SKM-1 treated with dmso at 0.1 percent for 144 hours (cell line): Measurements from ENCODE around the gene MEG3.

Experiments
- DNase-seq: peaks from one replicate; lab custom pipeline; 2025; ENCODE audit not compliant: unreplicated experiment; lab: John Stamatoyannopoulos, UW

Gene MEG3

DNA sequence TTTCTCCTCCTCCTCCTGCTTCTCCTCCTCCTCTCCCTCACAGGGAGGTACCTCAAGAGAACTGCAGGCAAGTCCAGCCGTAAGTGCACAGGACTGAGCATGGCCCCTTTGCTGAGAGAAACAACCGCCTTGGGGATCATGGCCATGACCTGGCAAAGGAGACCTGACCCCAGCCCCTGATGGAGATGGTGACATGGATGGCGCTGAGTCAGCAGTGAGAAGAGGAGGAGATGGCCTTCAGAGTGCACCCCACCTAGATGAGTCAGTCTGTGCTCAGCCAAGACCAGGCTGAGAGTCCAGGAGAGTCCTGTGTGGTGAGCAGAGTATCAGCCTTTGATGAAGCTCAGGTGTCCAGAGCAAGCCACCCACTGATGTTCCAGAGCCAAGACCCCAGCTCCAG, 36.4 kb downstream of the MEG3 start:
- no peak for DNase-seq

GRCh38 chr14:100862793-100863192, 36.9 kb downstream of the MEG3 start:
- no peak for DNase-seq

- no peak for DNase-seq
Measured at GRCh38 chr14:100864206-100864605, 38.3 kb downstream of the MEG3 start.

- DNase-seq, result no peak
Measured at GRCh38 chr14:100864960-100865681, 39.2 kb downstream of the MEG3 start.

DNA sequence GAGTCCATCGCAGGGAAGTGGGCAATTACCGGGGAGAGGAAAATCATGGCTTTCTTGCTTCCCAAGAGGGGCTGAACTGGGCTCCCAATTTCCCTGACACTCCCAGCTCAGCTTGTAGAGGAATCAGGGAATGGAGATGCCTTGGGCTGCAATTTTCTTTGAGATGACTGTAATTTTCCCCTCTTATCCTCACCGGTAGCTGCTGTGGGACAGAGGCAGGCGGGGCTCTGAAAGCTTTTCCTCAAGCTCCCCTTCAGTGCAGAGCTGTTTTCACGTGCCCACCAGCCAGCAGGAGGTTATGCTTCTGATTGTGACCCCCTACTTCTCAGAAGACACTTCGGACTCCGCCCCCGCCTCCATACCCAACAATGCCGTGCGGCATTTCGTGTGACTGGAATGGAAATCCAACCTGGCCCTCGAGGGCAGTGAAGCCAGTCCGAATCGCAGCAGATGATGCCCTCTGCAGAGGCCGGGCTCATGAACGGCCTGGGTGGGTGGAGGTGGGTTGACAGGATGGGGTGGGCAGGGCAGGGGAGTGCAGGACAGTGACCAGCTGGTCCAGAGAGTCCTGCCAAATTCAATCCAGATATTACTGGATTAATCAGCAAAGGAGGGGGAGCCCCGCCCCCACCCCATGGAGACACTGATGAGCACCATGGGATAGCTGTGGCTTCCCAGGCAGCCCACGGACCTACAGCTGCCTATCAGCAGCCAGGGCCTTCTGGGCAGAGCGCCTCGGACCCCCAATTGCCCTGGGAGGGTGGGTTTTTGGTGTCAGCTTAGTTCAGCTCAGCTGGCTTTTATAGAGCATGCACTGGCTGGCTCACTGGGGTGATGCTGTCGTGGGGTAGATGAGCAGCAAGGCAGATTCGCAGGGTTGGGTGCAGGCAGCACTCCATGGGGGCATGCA, 40.0 kb downstream of the MEG3 start:
- DNase-seq, result no peak

- no peak for DNase-seq
Measured at GRCh38 chr14:100866666-100867630, 41.0 kb downstream of the MEG3 start.

DNA sequence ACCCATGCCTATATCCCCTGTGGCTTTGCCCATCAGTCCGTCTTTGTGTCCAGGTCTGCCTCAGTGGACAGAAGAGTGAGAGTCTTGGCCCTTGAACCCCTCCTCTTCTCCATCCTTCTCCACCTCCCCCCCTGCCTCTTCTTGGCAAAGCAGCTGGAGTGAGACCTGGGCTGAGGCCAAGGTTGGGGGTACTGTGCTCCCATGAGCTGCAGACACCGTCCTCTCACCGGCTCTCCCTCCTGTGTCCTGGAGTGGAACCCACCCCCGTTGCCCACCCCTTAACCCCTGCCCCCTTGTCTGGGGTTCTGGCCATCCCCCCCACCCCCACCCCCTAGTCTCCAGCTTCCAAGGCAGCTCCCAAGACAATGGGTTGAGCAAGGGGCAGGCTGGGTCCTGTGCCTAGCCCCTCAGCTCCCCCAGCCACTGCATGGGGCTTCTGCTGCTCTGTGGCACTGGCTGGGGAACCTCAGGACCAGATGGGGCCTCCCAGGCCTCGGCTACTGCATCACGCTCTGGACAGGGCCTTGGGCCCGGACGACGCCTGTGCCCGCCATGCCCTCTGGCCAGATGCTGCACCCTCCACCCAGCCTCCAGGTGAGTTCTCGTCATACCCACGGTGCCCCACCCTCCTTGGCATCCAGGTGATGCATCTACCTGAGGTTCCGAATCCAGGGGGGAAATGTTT, 41.9 kb downstream of the MEG3 start:
- no peak for DNase-seq

GRCh38 chr14:100868621-100869370, 42.9 kb downstream of the MEG3 start:
- no peak for DNase-seq

GRCh38 chr14:100871234-100872186, 45.6 kb downstream of the MEG3 start:
- no peak for DNase-seq

DNA sequence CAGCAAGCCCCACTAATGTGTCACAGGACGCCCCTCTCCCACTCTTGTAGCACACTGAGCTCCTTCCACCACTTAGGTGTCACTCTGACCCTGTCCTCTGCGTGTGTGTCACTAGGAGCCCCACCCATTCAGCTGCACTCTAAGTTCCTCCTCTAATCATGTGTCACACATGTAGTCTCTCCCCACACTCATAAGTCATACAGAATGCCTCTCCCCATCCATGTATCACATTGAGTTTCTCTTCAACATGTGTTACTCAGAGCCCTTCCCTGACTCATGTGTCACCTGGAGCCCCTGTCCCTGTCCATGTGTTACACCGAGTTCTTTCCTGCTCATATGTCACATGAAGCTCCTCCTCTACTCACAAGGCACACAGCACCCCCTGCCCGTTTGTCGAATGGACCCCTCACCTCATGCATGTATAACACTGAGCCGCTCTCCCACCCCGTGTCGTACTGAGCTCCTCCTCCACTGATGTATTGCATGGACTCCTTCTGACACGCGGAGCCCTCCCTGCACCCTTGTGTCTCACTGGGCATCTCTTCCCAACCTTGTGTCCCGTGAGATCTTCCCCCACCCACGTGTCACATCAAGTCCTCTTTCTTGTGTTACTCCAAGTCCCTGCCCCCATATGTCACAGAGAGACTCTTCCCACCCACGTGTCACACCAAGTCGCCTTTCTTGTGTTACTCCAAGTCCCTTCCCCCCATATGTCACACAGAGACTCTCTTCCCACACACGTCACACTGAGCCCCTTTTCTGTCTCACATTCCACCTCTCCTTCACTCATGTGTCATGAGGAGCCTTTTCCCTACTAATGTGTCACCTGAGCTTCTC, 46.6 kb downstream of the MEG3 start:
- DNase-seq, result no peak

DNA sequence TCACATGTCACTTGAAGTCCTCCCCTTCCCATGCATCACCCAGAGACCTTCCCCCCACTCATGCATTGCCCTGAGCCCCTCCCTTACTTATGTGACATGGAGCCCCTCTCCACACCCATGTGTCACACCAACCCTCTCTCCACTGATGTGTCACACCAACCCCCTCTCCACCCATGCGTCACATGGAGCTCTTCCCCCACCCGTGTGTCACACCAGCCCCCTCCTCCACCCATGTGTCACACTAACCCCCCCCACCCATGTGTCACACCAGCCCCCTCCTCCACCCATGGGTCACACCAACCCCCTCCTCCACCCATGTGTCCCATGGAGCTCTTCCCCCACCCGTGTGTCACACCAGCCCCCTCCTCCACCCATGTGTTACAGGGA, 47.2 kb downstream of the MEG3 start:
- no peak for DNase-seq

DNA sequence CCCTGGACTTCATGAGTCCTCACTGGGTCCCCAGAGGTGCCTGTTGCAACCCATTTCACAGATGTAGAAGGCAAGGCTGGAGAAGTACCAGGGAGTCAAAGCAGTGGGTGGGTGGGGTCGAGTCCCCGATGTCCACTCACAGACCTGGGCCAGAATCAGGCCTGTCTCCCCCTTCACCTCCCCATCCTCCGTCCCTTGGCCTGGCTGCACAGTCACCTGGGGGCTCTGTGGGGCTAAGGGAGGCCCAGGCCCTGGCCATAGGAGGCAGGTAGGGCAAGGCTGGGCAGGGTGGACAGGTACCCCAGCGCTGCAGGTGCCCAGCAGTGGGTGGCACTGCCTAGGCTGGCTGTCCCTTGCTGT, 48.1 kb downstream of the MEG3 start:
- DNase-seq, result no peak

DNA sequence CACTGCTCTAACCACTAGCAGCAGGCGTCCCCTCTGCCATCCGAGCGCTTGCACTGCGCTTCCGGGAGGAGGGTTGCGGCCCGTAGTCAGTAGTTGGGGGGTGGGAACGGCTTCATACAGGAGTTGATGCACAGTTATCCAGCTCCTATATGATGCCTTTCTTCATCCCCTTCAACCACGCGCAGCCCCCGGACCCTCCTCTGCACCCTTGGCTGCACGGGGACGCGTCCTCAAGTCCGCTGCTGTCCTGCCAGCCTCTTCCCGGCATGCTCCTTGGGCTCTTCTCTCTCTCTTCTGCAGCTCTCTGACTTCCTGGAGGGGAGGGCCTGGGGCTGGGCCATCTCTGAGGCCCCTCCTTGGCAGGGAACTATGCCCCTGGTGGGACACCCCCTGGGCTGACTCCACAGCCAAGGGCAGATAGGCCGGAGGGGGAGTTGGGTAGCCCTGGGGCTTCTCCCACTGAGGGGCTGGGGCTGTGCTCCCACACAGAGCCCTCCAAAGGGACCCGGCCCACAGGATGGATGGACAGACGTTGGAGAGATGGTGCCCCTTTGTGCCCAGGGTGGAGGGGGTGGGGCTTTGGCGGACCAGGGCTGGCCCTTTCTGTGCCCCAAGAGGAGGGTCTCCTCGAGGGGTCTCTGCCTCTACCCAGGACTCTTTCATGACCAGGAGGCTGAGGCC, 48.6 kb downstream of the MEG3 start:
- DNase-seq, result no peak

- DNase-seq, result no peak
Measured at GRCh38 chr14:100875126-100875525, 49.2 kb downstream of the MEG3 start.

GRCh38 chr14:100875861-100876590, 50.1 kb downstream of the MEG3 start:
- no peak for DNase-seq

DNA sequence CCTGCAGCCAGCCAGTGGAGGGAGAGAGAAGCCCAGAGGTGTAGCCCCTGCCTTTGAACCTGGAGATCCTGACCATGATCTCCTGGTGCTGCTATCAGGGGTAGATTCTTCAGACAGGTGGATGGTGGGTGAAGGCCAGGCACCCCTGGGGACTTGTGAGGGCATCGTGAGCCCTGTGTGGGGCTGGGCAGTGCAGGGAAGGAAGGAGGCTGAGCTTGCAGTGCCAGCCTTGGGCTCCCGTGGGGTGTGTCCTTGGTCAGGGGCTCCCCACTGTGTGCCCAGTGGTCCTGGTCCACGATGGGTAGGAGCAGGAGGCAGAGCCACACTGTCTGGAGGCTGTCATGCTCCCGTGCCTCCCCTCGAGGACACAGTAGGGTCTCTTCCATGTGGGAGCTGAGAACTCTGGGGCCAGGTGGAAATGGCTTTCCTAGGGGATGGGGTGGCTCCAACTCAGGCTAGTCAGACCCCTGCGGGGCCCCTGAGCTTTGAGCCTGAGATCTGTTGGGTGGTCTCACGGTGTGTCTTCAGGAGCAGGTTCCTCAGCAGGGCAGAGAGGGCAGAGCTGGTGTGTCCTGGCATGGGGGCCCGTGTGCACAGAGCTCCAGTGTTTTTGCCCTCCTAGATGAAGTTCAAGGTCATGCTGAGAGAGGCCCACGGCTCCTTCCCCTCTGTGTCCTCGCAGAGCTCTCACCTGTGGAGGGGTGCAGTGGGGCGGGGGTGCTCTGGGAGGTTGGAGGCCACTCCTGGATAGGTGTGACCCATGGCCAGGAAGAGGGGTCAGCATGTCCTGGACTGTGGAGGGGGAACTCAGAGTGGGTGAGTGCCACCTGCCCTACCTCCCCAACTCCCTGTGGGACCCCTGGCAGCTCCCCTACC, 52.6 kb downstream of the MEG3 start:
- DNase-seq, result no peak
